Measurements from ENCODE around the gene P3H3.

GRCh38 chr12:6779708-6780432 lies 48.3 kb upstream of the P3H3 start:
- TF ChIP-seq ZFP36 (IDR thresholded peaks at IDR 0.05; ENCODE audit: borderline replicate concordance, partially characterized antibody) (no peak), EP300 (IDR thresholded peaks at IDR 0.05) (no peak), POLR2A (IDR thresholded peaks at IDR 0.05; ENCODE audit: low read length) (no peak), TP53 (CRISPR knock-in tag; IDR thresholded peaks at IDR 0.05) (no peak), REST (IDR thresholded peaks at IDR 0.05) (no peak), ZSCAN20 (CRISPR knock-in tag; IDR thresholded peaks at IDR 0.05) (no peak), MAZ (IDR thresholded peaks at IDR 0.05; ENCODE audit: borderline replicate concordance, low read depth, low read length) (no peak)
- TF ChIP-seq, protein P1, sequence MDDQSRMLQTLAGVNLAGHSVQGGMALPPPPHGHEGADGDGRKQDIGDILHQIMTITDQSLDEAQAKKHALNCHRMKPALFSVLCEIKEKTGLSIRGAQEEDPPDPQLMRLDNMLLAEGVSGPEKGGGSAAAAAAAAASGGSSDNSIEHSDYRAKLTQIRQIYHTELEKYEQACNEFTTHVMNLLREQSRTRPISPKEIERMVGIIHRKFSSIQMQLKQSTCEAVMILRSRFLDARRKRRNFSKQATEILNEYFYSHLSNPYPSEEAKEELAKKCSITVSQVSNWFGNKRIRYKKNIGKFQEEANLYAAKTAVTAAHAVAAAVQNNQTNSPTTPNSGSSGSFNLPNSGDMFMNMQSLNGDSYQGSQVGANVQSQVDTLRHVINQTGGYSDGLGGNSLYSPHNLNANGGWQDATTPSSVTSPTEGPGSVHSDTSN (IDR thresholded peaks at IDR 0.05), result no peak
- TF ChIP-seq, protein P2, sequence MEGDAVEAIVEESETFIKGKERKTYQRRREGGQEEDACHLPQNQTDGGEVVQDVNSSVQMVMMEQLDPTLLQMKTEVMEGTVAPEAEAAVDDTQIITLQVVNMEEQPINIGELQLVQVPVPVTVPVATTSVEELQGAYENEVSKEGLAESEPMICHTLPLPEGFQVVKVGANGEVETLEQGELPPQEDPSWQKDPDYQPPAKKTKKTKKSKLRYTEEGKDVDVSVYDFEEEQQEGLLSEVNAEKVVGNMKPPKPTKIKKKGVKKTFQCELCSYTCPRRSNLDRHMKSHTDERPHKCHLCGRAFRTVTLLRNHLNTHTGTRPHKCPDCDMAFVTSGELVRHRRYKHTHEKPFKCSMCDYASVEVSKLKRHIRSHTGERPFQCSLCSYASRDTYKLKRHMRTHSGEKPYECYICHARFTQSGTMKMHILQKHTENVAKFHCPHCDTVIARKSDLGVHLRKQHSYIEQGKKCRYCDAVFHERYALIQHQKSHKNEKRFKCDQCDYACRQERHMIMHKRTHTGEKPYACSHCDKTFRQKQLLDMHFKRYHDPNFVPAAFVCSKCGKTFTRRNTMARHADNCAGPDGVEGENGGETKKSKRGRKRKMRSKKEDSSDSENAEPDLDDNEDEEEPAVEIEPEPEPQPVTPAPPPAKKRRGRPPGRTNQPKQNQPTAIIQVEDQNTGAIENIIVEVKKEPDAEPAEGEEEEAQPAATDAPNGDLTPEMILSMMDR (IDR thresholded peaks at IDR 0.05), result no peak

All from A549 (cell line).